ENCODE measurements around the gene JUND. TPM values are rescaled to one million over a fixed set of nuclear protein-coding genes. Genes with fewer than 3 reads are reported as not detected.

Gene JUND
- total and polyA plus RNA-seq, 2 of the 8 experiments (the other 6 are each of a cell fraction or from before 2014, with no cell fraction given), result 54.0 to 77.5 TPM

GRCh38 chr19:18308051-18308947, 26.9 kb upstream of the JUND start:
- Histone ChIP-seq H3K23ac (ENCODE audit: insufficient read length) (no peak overlapping the region), H3K79me2 (ENCODE audit: control insufficient read depth in 1 of 2, insufficient read depth in 2 of 2, low read length in 2 of 2) (peaks cover 0 to 4% of the 10 kb centered on the region in 2 experiments; a peak in 1 of 4 replicates), H4K91ac (replicated peaks; ENCODE audit: insufficient read length, low read length) (no peak overlapping the region), H3K79me1 (ENCODE audit: low read depth, low read length) (no peaks in the 10 kb centered on the region; the same call in 1 of the 2 replicates), H2BK12ac (ENCODE audit: low read depth, low read length) (no peak overlapping the region), H3K18ac (ENCODE audit: extremely low read depth, low read length) (no peak overlapping the region), H2BK20ac (ENCODE audit: low read length) (no peak overlapping the region), H4K5ac (ENCODE audit: insufficient read length, low read depth, low read length) (no peak overlapping the region), H3K23me2 (ENCODE audit: low read depth, low read length) (peaks cover 5% of the 10 kb centered on the region; the same call in 1 of the 2 replicates), H3K9me3 (ENCODE audit: insufficient read depth in 2 of 2, low read depth in 1 of 2, low read length in 1 of 2) (no peaks in the 10 kb centered on the region), H3K4ac (replicated peaks; ENCODE audit: insufficient read length, low read depth, low read length) (no peak overlapping the region), H3K4me1 (replicated peaks in 1 of 4; ENCODE audit: control insufficient read depth in 3 of 4, insufficient read depth in 4 of 4, low read length in 3 of 4) (peaks cover 0 to 24% (median 10%) of the 10 kb centered on the region in 4 experiments; a peak in 6 of 7 replicates), H4K20me1 (replicated peaks in 1 of 2; ENCODE audit: control insufficient read depth in 1 of 2, insufficient read depth in 2 of 2, low read length in 2 of 2) (peaks cover 0 to 8% of the 10 kb centered on the region in 2 experiments), H3K27me3 (replicated peaks in 1 of 4; ENCODE audit: control insufficient read depth in 3 of 4, extremely low read depth in 1 of 4, insufficient read depth in 3 of 4, low read length in 3 of 4) (no peaks in the 10 kb centered on the region), H2BK120ac (replicated peaks; ENCODE audit: low read depth, low read length) (no peak overlapping the region), H4K8ac (ENCODE audit: extremely low read depth, insufficient read depth, low read length) (no peak overlapping the region; the same call in 1 of the 2 replicates), H3K4me2 (ENCODE audit: insufficient read depth in 1 of 2, low read depth in 2 of 2, low read length in 2 of 2) (no peak overlapping the region), H3K4me3 (ENCODE audit: extremely low read depth in 1 of 4, insufficient read depth in 2 of 4, low read depth in 3 of 4, low read length in 4 of 4) (no peak overlapping the region), H2BK15ac (ENCODE audit: low read length) (no peak overlapping the region), H3K56ac (replicated peaks; ENCODE audit: insufficient read length, low read depth, low read length) (no peak overlapping the region), H3K27ac (ENCODE audit: low read depth, low read length) (peak overlapping the region; percentile 15; the same call in 1 of the 2 replicates), H3K36me3 (ENCODE audit: control insufficient read depth in 2 of 4, insufficient read depth in 4 of 4, low read length in 3 of 4) (peaks cover 13 to 57% (median 39%) of the 10 kb centered on the region in 4 experiments), H2AFZ (ENCODE audit: low read length) (no peak overlapping the region), H3K14ac (ENCODE audit: insufficient read length) (no peak overlapping the region), H2BK5ac (ENCODE audit: low read depth, low read length) (no peak overlapping the region), H3K9ac (replicated peaks in 1 of 4; ENCODE audit: extremely low read depth in 1 of 4, low read depth in 3 of 4, low read length in 3 of 4) (no peak overlapping the region), H2AK5ac (ENCODE audit: low read depth, low read length) (no peak overlapping the region)
- DNase-seq (ENCODE audit: low read depth in 1 of 2, low spot score in 2 of 2) (no peak), FAIRE-seq (no peak)
- ChIA-PET POLR2A (ENCODE audit: partially characterized antibody) (interaction anchor here (0.6 to 2.6 kb wide), 5 partner anchors 9 to 265 kb away, joined by 3 to 6 read pairs (median 5); partner anchors contain the start of genes JUND and LSM4), CTCF (ENCODE audit: partially characterized antibody) (interaction anchor here (0.7 to 2.6 kb wide), 6 partner anchors 10 to 35 kb away, joined by 4 to 18 read pairs (median 6); partner anchors contain the start of gene LSM4)
- 92% methylated on average over 19 of the region's 20 CpGs; no CpG with 5 or more reads in 1 of the 2 experiments for WGBS, 2 experiments (ENCODE audit: extremely low coverage in 1 of 2, insufficient coverage in 1 of 2, insufficient read length in 1 of 2, insufficient replicate concordance in 2 of 2, low coverage in 1 of 2, low lambda C conversion rate in 2 of 2, missing lambda C conversion rate in 1 of 2)
- TF ChIP-seq MAFK (IDR thresholded peaks at IDR 0.05; ENCODE audit: low read depth, low read length), result no peak
- TF ChIP-seq, protein P1, sequence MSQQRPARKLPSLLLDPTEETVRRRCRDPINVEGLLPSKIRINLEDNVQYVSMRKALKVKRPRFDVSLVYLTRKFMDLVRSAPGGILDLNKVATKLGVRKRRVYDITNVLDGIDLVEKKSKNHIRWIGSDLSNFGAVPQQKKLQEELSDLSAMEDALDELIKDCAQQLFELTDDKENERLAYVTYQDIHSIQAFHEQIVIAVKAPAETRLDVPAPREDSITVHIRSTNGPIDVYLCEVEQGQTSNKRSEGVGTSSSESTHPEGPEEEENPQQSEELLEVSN (IDR thresholded peaks at IDR 0.05), result no peak
- no peak for TF ChIP-seq RBBP5 (IDR thresholded peaks at IDR 0.05; ENCODE audit: borderline replicate concordance, low read depth, low read length)
- no peak for TF ChIP-seq KDM4A (IDR thresholded peaks at IDR 0.05; ENCODE audit: low read depth, low read length, severe bottlenecking)
- TF ChIP-seq TEAD4 (IDR thresholded peaks at IDR 0.05; ENCODE audit: low read depth, low read length), result no peak
- TF ChIP-seq TAF1 (IDR thresholded peaks at IDR 0.05; ENCODE audit: low read depth, low read length), result no peak
- TF ChIP-seq CBX5 (IDR thresholded peaks at IDR 0.05; ENCODE audit: low read depth, low read length), result no peak
- TF ChIP-seq CTCF (IDR thresholded peaks at IDR 0.05; ENCODE audit: control extremely low read depth in 1 of 3, insufficient read depth in 1 of 3, low read depth in 1 of 3, low read length in 3 of 3), result no peak

Measured in H1 (cell line).